GM12878 (cell line): ENCODE data around the gene TP73. TPM values are rescaled to one million over a fixed set of nuclear protein-coding genes. Genes with fewer than 3 reads are reported as not detected.

Experiments
- ATAC-seq: fragments of 200-7000 bp; cut with Tn5 transposase; 3 replicates; pipeline ENCODE4 v1.9.1; 2020; ENCODE audit warnings: mild to moderate bottlenecking, moderate library complexity
- BruUV-seq: library from RNA; stranded (reverse); fragments of 400-500 nt; replicated peaks from 2 replicates; lab custom pipeline; 2021; lab: Mats Ljungman, UMichigan
- CTCF ChIA-PET: fragments of 300-600 bp; sonication (Branson Sonifier 250); formaldehyde crosslinking; extraction: SDS; loops from one replicate; lab custom pipeline; 2021; ENCODE audit warnings: inconsistent platforms; lab: Yijun Ruan, JAX
- POLR2A ChIA-PET: fragments of 350-600 bp; formaldehyde crosslinking; extraction: SDS; loops from one replicate; lab custom pipeline; 2021; ENCODE audit warnings: inconsistent platforms; lab: Charles Lee
- RAD21 ChIA-PET: fragments of 300-600 bp; sonication (Branson Sonifier 250); formaldehyde crosslinking; loops from one replicate; lab custom pipeline; 2023; ENCODE audit warnings: antibody characterized with exemption; ENCODE audit not compliant: unreplicated experiment; lab: Charles Lee
- SMC1A ChIA-PET: fragments of 300-600 bp; sonication (Branson Sonifier 250); formaldehyde crosslinking; loops from one replicate; lab custom pipeline; 2023; ENCODE audit not compliant: unreplicated experiment, uncharacterized antibody; lab: Charles Lee
- DNase-seq: peaks from one replicate; pipeline ENCODE4 v3.0.0-alpha.2; 2011; ENCODE audit warnings: low read depth, low spot score
- FAIRE-seq: peaks from 3 replicates; lab custom pipeline; 2011; peaks lifted over from hg19 to GRCh38; lab: Jason Lieb, UNC
- H2AFZ ChIP-seq: 2 replicates; pipeline ENCODE4 v1.6.0; 2011; ENCODE audit warnings: low read depth, low read length, control low read depth; ENCODE audit not compliant: control insufficient read depth
- H3K27ac ChIP-seq: 2 replicates; pipeline ENCODE4 v1.5.1; 2011; ENCODE audit warnings: control low read depth; ENCODE audit not compliant: control insufficient read depth, insufficient read depth
- H3K27me3 ChIP-seq, 2 experiments: replicated peaks in 1 of 2; 2 replicates each; pipeline versions ENCODE4 v1.6.0 to v1.6.1; 2011; ENCODE audit warnings: low read length in 1 of 2; ENCODE audit not compliant: control insufficient read depth in 2 of 2, insufficient read depth in 2 of 2
- H3K36me3 ChIP-seq, 2 experiments: 2 replicates each; pipeline ENCODE4 v1.5.1; 2011; ENCODE audit warnings: low read length in 1 of 2; ENCODE audit not compliant: control insufficient read depth in 2 of 2, insufficient read depth in 2 of 2
- H3K4me1 ChIP-seq: 2 replicates; pipeline ENCODE4 v1.6.1; 2011; ENCODE audit warnings: mild to moderate bottlenecking, low read length, moderate library complexity, mixed read lengths; ENCODE audit not compliant: control insufficient read depth, insufficient read depth
- H3K4me2 ChIP-seq: 2 replicates; pipeline ENCODE4 v1.6.0; 2011; ENCODE audit warnings: control low read depth; ENCODE audit not compliant: control insufficient read depth, insufficient read depth
- H3K4me3 ChIP-seq: fragments of 200-600 bp; sonication (generic); 2 replicates; pipeline ENCODE4 v1.5.1; 2016
- H3K79me2 ChIP-seq: 2 replicates; pipeline ENCODE4 v1.6.0; 2011; ENCODE audit warnings: low read length; ENCODE audit not compliant: control insufficient read depth, insufficient read depth
- H3K9ac ChIP-seq: 2 replicates; pipeline ENCODE4 v1.8.0; 2011; ENCODE audit warnings: low read length, control low read depth, mixed read lengths; ENCODE audit not compliant: control insufficient read depth, insufficient read depth
- H3K9me3 ChIP-seq: replicated peaks from 3 replicates; pipeline ENCODE4 v1.5.1; 2011; ENCODE audit warnings: mild to moderate bottlenecking, low read length; ENCODE audit not compliant: control insufficient read depth, insufficient read depth
- H4K20me1 ChIP-seq: 2 replicates; pipeline ENCODE4 v1.6.0; 2011; ENCODE audit not compliant: control insufficient read depth, insufficient read depth
- BCLAF1 ChIP-seq: fragments of 450-650 bp; IDR thresholded peaks from 2 replicates; pipeline ENCODE4 v1.6.1; 2017; ENCODE audit warnings: antibody characterized with exemption, mild to moderate bottlenecking, moderate library complexity
- E2F8 ChIP-seq: fragments of 450-650 bp; IDR thresholded peaks from 2 replicates; pipeline ENCODE4 v1.6.1; 2018; ENCODE audit warnings: mild to moderate bottlenecking, low read depth, moderate library complexity; ENCODE audit not compliant: partially characterized antibody
- EED ChIP-seq: sonication (generic); IDR thresholded peaks from 2 replicates; pipeline ENCODE4 v1.6.1; 2016; ENCODE audit warnings: antibody characterized with exemption, low read depth
- HDGF ChIP-seq: fragments of 450-650 bp; IDR thresholded peaks from 2 replicates; pipeline ENCODE4 v1.6.1; 2016; ENCODE audit warnings: antibody characterized with exemption
- MYC ChIP-seq: IDR thresholded peaks from 2 replicates; pipeline ENCODE4 v1.6.1; 2011; ENCODE audit warnings: mild to moderate bottlenecking, low read length, moderate library complexity, inconsistent platforms; ENCODE audit not compliant: insufficient read depth, insufficient replicate concordance, insufficient read length, severe bottlenecking
- NBN ChIP-seq: fragments of 450-650 bp; IDR thresholded peaks from 2 replicates; pipeline ENCODE4 v1.6.1; 2016
- PAX8 ChIP-seq: fragments of 450-650 bp; IDR thresholded peaks from 2 replicates; pipeline ENCODE4 v1.6.1; 2017; ENCODE audit warnings: mild to moderate bottlenecking, moderate library complexity
- RELB ChIP-seq: fragments of 450-650 bp; IDR thresholded peaks from 2 replicates; pipeline ENCODE4 v1.6.1; 2017; ENCODE audit warnings: low read depth, mild to moderate bottlenecking, moderate library complexity
- RUNX3 ChIP-seq: IDR thresholded peaks from 2 replicates; pipeline ENCODE4 v1.6.1; 2012; ENCODE audit warnings: low read length, inconsistent platforms
- SMAD5 ChIP-seq: IDR thresholded peaks from 2 replicates; pipeline ENCODE4 v1.6.1; 2016; ENCODE audit warnings: antibody characterized with exemption, low read depth
- ZBTB33 ChIP-seq: fragments of 450-650 bp; IDR thresholded peaks from 2 replicates; pipeline ENCODE4 v1.6.1; 2017; ENCODE audit warnings: mild to moderate bottlenecking
- WGBS: methylation state at CpG from one replicate; pipeline ENCODE4 v1.1.6; 2016; ENCODE audit warnings: low lambda C conversion rate; ENCODE audit not compliant: insufficient replicate concordance, insufficient coverage; ENCODE audit errors: missing lambda C conversion rate; 5-methylcytosine and 5-hydroxymethylcytosine counted together
- in situ Hi-C: fragments of 300-500 bp; cut with MboI; formaldehyde crosslinking; loops from 9 replicates; pipeline ENCODE4 v1.14.3; 2018; ENCODE audit warnings: mixed read lengths
- intact Hi-C: fragments of 100-400 bp; cut with micrococcal nuclease; formaldehyde crosslinking; loops from one replicate; pipeline ENCODE4 v1.14.2; 2022; ENCODE audit not compliant: unreplicated experiment
- polyA plus RNA-seq, 11 experiments: library from polyadenylated mRNA; depleted of rRNA in 4 of 11; unstranded in 6 of 11; stranded (reverse) in 5 of 11; fragments of >200 nt; fragmentation: Nextera tagmentation in 4 of 11; fragmentation: Illumina TruSeq in 1 of 11; extraction: Ambion mirVana in 4 of 11; extraction: Trizol in 1 of 11; gene quantifications; 1 replicate in 1 of 11; 2 replicates in 10 of 11; pipeline versions ENCODE4 v1.2.1 to v1.2.3, GENCODE V29; 2011 to 2016; ENCODE audit warnings: inconsistent platforms in 2 of 11, missing spikeins in 2 of 11, low read depth in 1 of 11
- total RNA-seq, 4 experiments: library from RNA; depleted of rRNA in 3 of 4; stranded (reverse); fragments of >200 nt in 3 of 4; fragmentation: Illumina TruSeq in 1 of 4; extraction: Trizol in 1 of 4; gene quantifications; 2 replicates each; pipeline versions ENCODE4 v1.2.1 to v1.2.3, GENCODE V29; 2013 to 2021

The TP73 gene
- total and polyA plus RNA-seq, 10 of the 15 experiments (the other 5 are each of a cell fraction or from before 2014, with no cell fraction given) = 0.08 to 54.2 (median 14.9) TPM

- BruUV-seq = no TSS peak
- Histone ChIP-seq H4K20me1 (no peaks in the 10 kb centered on the region), H3K4me1 (no peaks in the 10 kb centered on the region), H2AFZ (no peak overlapping the region), H3K4me2 (no peak overlapping the region), H3K27ac (no peak overlapping the region), H3K4me3 (no peak overlapping the region), H3K79me2 (no peaks in the 10 kb centered on the region), H3K27me3 (no peaks in the 10 kb centered on the region), H3K9me3 (no peaks in the 10 kb centered on the region), H3K36me3 (peaks cover 14 to 17% of the 10 kb centered on the region in 2 experiments), H3K9ac (no peak overlapping the region)
- ChIA-PET POLR2A (no interaction called here), CTCF (interaction anchor here (0.8 kb wide), 1 partner anchor 88 kb away, joined by 4 read pairs; no protein-coding TSS in a partner anchor), SMC1A (no interaction called here), RAD21 (no interaction called here)
- FAIRE-seq (no peak), ATAC-seq (no peak), DNase-seq (no peak)
- in situ Hi-C loops (no loop called here), intact Hi-C loops (no loop called here)
- TF ChIP-seq MYC (no peak), BCLAF1 (no peak), E2F8 (no peak), ZBTB33 (no peak), EED (no peak), SMAD5 (no peak), RUNX3 (no peak), RELB (no peak), PAX8 (no peak), NBN (no peak), HDGF (no peak)
- over 99% methylated on average over 11 of the region's 11 CpGs for WGBS
Measured at GRCh38 chr1:3636531-3636930, 15.8 kb upstream of the TP73 start.
